ENCODE results near the gene AEBP2.
"Not testable (repeated sequence)": the region's sequence is repeated elsewhere in the genome, so short reads cannot be mapped to it uniquely, and the experiment has no call there.

AEBP2 gene

DNA sequence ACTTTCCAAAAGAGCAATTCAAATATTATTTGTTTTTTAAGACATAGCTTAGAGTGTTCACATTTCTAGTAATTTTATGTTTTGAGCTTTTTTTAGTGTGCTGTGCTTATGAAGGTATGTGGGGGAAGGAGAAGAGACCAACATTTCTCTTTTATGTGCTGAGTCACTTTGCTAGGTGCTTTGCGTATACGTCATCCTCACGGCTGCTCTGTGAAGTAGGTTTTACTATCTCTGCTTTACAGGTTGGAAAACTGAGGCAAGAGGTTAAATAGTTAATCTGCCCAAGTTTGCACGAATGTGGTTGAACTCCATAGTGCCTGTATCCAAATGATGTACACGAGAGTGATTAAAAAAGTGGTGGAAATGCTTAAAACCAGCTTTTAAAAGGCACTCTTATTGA, 75.9 kb downstream of the AEBP2 start:
- DNase-seq: no peak

- DNase-seq: no peak
Observed at GRCh38 chr12:19517583-19517982, 78.3 kb downstream of the AEBP2 start.

- DNase-seq: no peak
Observed at GRCh38 chr12:19518209-19518608, 78.9 kb downstream of the AEBP2 start.

GRCh38 chr12:19520646-19521415, 81.5 kb downstream of the AEBP2 start:
- no peak for DNase-seq

DNA sequence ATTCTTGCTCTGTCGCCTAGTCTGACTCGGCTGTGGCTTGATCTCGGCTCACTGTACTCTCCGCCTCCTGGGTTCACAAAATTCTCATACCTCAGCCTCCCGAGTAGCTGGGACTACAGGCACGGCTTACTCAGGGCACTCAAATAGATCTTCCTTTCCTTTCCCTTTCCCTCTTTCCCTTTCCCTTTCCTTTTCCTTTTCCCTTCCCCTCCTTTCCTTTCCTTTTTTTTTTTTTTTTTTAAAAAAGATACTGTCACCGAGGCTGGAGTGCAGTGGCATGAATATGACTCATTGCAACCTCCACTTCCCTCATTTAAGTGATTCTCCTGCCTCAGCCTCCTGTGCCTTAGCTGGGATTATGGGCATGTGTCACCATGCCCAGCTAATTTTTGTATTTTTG, 86.0 kb downstream of the AEBP2 start:
- no peak for DNase-seq

GRCh38 chr12:19527866-19528265, 88.6 kb downstream of the AEBP2 start:
- no peak for DNase-seq

GRCh38 chr12:19528750-19529149, 89.5 kb downstream of the AEBP2 start:
- DNase-seq: no peak

DNA sequence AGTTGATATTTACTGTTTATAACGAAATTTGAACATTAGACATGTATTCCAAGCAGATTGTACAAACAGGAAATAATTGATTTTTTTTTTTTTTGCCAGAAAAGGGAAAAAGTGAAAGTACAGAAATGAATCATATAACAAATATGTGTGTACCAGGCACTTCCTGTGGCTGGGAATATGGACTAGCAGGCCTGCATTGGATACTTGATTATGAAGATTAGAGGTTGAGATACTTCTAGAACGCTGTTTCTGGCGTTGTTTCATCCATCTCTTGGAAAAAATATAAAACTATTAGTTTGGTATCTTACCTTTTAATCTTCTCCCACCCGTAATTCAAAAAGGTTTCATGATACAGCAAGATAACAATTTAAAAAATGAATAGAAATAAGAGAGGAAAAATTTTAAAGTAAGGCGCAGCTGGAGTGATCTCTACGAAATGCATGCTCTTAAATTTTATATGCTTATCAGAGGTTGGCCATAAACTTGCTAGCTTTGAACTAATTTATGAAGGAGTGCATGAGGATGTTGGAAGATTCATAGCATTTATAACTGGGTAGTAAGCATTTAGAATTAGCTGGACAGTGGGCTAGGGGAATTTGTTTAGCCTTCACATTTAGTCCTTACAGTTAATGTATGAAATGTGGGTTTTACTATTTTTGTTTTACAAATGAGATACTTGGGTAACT, 90.8 kb downstream of the AEBP2 start:
- no peak for DNase-seq

- no peak for DNase-seq
Observed at GRCh38 chr12:19530637-19531023, 91.3 kb downstream of the AEBP2 start.

DNA sequence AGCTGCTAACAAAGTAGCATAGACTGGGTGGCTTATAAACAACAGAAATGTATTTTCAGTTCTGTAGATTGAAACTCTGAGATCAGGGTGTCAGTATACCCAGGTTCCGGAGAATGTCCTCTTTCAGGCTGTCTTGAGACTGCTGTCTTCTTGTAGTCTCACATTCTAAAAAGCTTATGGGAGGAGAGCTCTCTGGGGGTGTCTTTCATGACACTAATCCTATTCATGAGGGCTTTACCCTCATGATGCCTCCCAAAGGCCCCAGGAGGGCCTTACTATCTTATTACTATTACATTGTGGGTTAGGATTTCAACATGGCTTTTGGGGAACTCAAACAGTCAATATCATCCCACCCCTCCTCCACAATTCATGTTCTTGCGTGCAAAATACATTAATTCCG, 94.3 kb downstream of the AEBP2 start:
- no peak for DNase-seq

DNA sequence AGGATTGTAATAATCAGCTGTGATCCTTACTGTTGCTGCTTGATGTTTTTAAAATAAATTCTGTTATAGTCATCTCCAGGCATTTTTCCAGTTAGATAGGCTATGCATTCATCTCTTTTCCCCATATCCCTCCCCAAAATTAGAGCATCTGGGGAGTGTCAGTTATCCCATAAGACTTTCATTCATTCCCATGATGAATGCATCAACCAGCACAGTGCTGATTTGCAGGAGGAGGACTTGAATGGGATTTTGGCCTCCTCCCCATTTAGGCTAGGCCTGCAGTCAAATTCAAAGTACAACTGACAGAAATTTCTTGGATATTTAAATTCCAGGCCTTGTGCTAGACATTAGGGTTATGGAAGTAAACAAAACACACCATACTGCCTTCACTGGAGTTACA, 99.8 kb downstream of the AEBP2 start:
- DNase-seq: no peak

GRCh38 chr12:19539836-19540235, 100.5 kb downstream of the AEBP2 start:
- no peak for DNase-seq

DNA sequence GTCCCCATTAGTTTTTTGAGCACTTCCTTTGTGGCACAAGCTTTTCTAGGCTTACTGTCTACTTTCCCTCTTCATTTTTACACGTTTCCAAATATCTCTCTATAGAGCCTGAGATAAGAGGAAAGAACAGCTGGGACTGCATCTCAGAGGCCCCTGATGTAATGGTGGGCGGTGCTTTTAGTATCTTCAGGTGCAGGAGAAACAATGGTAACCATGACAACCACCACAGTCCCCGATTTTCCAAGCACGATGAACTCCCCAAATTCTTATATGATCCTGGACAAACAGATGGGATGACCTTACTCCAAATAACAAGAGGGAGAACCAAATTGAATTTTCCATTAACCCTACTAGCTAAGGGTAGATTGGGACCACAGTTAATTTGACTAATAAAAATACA, 103.3 kb downstream of the AEBP2 start:
- no peak for DNase-seq

DNA sequence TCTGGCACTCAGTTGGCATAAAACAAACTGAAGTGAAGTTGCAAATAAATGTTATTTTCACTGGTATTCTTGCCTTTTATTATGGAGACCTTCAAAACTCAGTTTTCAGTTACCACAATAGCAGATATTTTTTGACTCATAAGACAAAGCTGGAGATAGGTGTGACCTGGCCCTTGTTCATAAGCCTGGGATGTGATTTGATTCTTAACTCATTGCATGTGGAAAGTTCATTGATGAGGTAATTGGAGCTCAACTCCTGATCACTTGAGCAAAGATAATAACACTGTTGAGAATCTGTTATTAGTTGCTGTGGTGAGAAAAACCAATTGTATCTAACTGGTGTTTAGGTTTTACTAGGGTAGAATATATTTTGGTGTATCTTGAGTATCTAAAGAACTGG, 105.1 kb downstream of the AEBP2 start:
- no peak for DNase-seq

- no peak for DNase-seq
Observed at GRCh38 chr12:19545301-19545700, 106.0 kb downstream of the AEBP2 start.

DNA sequence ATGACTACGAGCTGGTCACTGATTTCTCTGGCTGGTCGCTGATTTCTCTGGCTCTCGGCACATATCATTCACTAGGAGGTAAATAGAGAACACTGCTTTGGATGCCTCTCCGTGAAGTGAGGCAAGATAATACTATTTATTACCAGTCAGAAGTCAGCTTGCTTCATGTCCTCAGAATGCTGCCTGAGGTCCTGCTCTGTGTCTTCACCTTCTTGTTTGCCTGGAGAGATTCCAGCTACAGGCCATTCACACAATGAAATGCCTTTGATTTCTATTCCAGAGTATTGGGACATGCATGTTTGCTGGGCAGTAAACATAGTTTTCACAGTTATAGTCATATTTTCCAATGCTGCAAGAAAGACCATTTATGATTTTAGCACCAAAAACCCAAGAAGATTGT, 106.7 kb downstream of the AEBP2 start:
- no peak for DNase-seq

GRCh38 chr12:19546611-19547162, 107.4 kb downstream of the AEBP2 start:
- no peak for DNase-seq

GRCh38 chr12:19547271-19547671, 108.0 kb downstream of the AEBP2 start:
- no peak for DNase-seq

- DNase-seq: no peak
Observed at GRCh38 chr12:19548834-19549233, 109.5 kb downstream of the AEBP2 start.

GRCh38 chr12:19550626-19551025, 111.3 kb downstream of the AEBP2 start:
- no peak for DNase-seq

DNA sequence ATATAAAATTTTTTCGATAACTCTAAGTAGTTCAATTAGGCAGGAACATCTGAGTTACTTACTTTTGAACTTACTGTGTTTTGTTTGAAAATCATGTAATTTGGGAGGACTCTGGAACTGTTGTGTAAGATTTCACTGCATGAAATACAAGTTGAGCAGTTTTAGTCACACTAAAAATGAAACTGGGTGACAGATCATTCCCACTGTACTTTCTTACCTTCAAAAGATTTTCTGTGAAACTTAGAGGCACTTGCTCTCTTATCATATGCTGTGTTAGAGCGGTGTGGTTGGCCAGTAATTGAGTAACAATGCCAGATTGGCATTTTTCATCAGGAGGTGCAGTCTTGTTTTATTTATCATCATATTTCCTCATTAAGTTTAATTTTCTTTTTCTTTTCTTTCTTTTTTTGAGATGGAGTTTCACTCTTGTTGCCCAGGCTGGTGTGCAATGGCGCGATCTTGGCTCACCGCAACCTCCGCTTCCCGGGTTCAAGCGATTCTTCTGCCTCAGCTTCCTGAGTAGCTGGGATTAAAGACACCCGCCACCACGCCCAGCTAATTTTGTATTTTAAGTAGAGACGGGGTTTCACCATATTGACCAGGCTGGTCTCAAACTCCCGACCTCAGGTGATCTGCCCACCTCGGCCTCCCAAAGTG, 113.3 kb downstream of the AEBP2 start:
- DNase-seq: not testable (repeated sequence)

- DNase-seq: no peak
Observed at GRCh38 chr12:19553175-19553574, 113.9 kb downstream of the AEBP2 start.

DNA sequence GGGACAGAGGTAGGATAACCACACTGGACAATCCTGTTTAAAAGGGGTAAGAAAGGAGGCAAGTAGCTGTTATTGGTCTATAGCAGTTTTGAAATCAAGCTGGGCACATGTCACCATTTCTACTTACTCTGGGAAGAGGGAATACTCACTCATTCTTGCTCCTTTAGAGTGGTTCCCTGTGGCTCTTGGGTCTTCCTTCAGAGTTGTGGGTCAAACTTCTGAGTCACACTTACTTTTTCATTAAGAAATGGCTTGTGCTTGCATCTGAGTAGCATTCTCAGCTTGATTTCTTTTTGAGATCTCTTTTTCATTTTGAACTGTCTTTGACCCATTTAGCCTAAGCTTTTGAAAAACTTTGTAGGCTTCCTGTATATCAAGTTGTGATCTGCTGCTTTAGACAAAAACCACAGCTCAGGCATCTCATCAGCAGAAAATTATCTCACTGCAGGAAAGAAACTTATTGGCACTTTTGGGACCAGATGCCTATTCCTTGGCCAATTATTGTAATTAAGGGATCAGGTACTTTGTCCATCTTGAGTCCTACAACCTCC, 122.2 kb downstream of the AEBP2 start:
- DNase-seq: no peak
